Rectal smooth muscle tissue (tissue), 1 donor: Measurements from ENCODE around the gene LUC7L.
"Not testable (repeated sequence)": the region's sequence is repeated elsewhere in the genome, so short reads cannot be mapped to it uniquely, and the experiment has no call there.

Experiments
- H3K27ac ChIP-seq: one replicate; pipeline ENCODE4 v1.7.0; 2013; ENCODE audit warnings: low read depth, low read length, inconsistent platforms
- H3K27me3 ChIP-seq: one replicate; pipeline ENCODE4 v1.7.0; 2013; ENCODE audit warnings: low read length; ENCODE audit not compliant: control insufficient read depth, insufficient read depth
- H3K36me3 ChIP-seq: one replicate; pipeline ENCODE4 v1.7.0; 2013; ENCODE audit warnings: low read length; ENCODE audit not compliant: control insufficient read depth, insufficient read depth
- H3K4me1 ChIP-seq: one replicate; pipeline ENCODE4 v1.7.0; 2013; ENCODE audit warnings: low read length; ENCODE audit not compliant: control insufficient read depth, insufficient read depth
- H3K4me3 ChIP-seq: one replicate; pipeline ENCODE4 v1.7.0; 2013; ENCODE audit warnings: low read length
- H3K9ac ChIP-seq: one replicate; pipeline ENCODE4 v1.7.0; 2013; ENCODE audit warnings: low read length

Gene LUC7L

GRCh38 chr16:163696-164095 is 65.6 kb downstream of the LUC7L start:
- H3K36me3 ChIP-seq, H3K27ac ChIP-seq, H3K4me3 ChIP-seq, H3K4me1 ChIP-seq, H3K9ac ChIP-seq: not testable (repeated sequence)
- peaks cover 27% of the 10 kb centered on the region for H3K27me3 ChIP-seq

GRCh38 chr16:163139-163538 is 66.1 kb downstream of the LUC7L start:
- not testable (repeated sequence) for H3K27ac ChIP-seq, H3K9ac ChIP-seq, H3K4me3 ChIP-seq, H3K36me3 ChIP-seq, H3K4me1 ChIP-seq
- peaks cover 25% of the 10 kb centered on the region for H3K27me3 ChIP-seq

DNA sequence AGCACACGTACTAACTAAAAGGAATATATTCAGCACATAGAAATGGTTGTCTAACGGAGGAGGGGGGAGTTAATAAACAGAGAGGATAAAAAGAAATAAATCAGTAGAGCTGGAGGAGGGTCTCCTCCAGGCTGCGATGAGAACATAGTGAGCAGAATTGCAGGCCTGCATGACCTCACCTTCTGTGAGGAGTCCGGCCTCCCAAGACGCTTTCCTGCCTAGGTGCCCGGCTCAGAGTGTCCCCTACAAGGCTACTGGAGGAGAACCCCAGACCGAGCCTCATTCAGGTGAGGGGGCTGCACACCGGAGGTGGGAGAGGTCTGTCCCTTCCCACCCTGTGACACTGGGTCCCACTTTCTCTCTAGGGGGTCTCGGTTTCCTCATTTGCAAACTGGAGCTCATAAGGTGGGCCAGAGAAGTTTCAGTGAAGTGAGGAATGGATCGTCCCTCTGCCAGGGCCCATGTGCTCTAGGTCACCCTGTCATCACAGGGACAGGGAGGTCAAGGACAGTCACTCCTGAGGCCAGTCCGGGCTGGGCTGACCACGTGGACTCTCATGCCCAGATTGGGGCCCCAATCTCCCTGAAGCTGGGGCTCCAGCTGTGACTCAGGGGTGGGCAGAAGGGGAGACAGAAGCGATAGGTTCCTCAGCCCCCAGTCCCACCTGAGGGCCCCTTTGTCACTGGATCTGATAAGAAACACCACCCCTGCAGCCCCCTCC is 66.8 kb downstream of the LUC7L start:
- no peak overlapping the region for H3K4me3 ChIP-seq
- H3K9ac ChIP-seq: no peak overlapping the region
- no peak overlapping the region for H3K27ac ChIP-seq
- H3K36me3 ChIP-seq: no peaks in the 10 kb centered on the region
- H3K4me1 ChIP-seq: no peaks in the 10 kb centered on the region
- H3K27me3 ChIP-seq: peaks cover 22% of the 10 kb centered on the region

GRCh38 chr16:160691-161190 is 68.5 kb downstream of the LUC7L start:
- H3K9ac ChIP-seq: no peak overlapping the region
- no peak overlapping the region for H3K4me3 ChIP-seq
- H3K27me3 ChIP-seq: peaks cover 8% of the 10 kb centered on the region
- H3K27ac ChIP-seq: no peak overlapping the region
- no peaks in the 10 kb centered on the region for H3K36me3 ChIP-seq
- no peaks in the 10 kb centered on the region for H3K4me1 ChIP-seq

GRCh38 chr16:160242-160641 is 69.0 kb downstream of the LUC7L start:
- H3K4me1 ChIP-seq, H3K27me3 ChIP-seq, H3K27ac ChIP-seq, H3K36me3 ChIP-seq, H3K4me3 ChIP-seq, H3K9ac ChIP-seq: not testable (repeated sequence)

- H3K36me3 ChIP-seq: no peaks in the 10 kb centered on the region
- H3K4me3 ChIP-seq: no peak overlapping the region
- H3K4me1 ChIP-seq: peaks cover 5% of the 10 kb centered on the region
- H3K9ac ChIP-seq: no peak overlapping the region
- peaks cover 8% of the 10 kb centered on the region for H3K27me3 ChIP-seq
- H3K27ac ChIP-seq: no peak overlapping the region
These were observed 70.0 kb downstream of the LUC7L start for GRCh38 chr16:159136-159849.

DNA sequence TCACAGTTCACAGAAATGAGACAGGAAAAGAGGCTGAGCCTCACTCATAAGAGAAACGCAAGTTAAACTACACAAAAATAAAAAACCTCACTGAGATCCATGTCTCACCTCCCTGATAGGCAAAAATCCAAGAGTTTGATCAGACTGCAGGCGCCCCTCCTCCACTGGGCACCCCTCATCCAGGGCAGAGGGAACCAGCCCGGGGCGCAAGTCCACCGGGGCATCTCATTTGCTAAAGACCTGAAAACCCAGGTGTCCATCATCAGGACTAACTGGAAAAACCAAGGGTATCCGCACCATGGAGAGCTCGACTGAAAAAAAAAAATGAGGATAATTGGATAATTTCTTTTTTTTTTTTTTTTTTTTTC is 74.2 kb downstream of the LUC7L start:
- H3K27ac ChIP-seq: no peak overlapping the region
- peaks cover 9% of the 10 kb centered on the region for H3K27me3 ChIP-seq
- H3K4me1 ChIP-seq: peaks cover 5% of the 10 kb centered on the region
- no peak overlapping the region for H3K9ac ChIP-seq
- H3K4me3 ChIP-seq: no peak overlapping the region
- no peaks in the 10 kb centered on the region for H3K36me3 ChIP-seq

DNA sequence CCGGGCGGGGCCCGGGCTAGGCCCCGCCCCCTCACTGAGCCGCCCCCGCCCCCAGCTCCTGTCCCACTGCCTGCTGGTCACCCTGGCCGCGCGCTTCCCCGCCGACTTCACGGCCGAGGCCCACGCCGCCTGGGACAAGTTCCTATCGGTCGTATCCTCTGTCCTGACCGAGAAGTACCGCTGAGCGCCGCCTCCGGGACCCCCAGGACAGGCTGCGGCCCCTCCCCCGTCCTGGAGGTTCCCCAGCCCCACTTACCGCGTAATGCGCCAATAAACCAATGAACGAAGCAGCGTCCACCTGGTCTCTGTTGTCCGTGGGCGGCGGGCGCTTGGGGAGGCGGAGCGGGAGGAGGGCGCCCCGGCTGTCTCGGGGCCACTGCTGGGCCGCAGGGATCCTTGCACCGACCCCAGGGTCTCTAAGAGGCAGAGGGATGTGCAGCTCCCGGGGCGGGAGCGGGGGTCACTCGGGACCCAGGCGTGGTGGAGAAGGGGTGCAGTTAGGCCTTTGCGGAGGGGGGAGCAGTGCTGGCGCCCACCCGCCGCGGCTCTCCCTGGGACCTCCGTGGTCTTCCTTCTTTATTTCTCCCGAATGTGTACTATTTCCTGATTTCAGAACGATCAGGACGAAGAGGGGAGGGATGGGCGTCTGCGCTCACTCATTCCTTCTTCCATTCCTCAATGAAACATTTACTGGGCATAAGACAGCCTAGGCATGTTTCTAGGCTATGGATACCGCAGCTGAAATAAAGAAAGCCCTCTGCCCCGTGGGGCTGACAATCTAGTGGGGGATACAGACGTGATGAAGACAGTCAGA is 74.8 kb downstream of the LUC7L start:
- Histone ChIP-seq H3K27me3 (peaks cover 9% of the 10 kb centered on the region), H3K36me3 (no peaks in the 10 kb centered on the region), H3K9ac (no peak overlapping the region), H3K4me3 (peak overlapping the region; percentile 55), H3K4me1 (peaks cover 5% of the 10 kb centered on the region), H3K27ac (no peak overlapping the region)

GRCh38 chr16:153550-154216 is 75.6 kb downstream of the LUC7L start:
- H3K27me3 ChIP-seq, H3K36me3 ChIP-seq, H3K27ac ChIP-seq, H3K4me3 ChIP-seq, H3K4me1 ChIP-seq, H3K9ac ChIP-seq: not testable (repeated sequence)

DNA sequence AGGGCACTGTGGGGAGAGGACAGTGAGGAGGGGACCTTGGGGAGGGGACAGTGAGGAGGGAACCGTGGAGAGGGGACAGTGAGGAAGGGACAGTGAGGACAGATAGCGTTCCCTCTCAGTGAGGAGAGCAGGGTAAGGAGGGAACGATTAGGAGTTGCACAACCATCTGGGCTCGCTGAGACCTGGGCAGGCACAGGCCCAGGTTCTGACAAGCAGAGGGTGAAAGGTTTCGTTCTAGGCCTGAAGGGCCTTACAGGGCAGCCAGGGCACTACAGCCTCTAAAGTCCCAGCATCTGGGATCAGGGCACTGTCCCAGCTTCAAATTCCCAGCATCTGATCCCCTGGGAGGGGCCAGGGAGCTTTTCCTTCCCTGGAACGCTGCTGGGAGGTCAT is 76.1 kb downstream of the LUC7L start:
- not testable (repeated sequence) for H3K9ac ChIP-seq, H3K27me3 ChIP-seq, H3K4me1 ChIP-seq

DNA sequence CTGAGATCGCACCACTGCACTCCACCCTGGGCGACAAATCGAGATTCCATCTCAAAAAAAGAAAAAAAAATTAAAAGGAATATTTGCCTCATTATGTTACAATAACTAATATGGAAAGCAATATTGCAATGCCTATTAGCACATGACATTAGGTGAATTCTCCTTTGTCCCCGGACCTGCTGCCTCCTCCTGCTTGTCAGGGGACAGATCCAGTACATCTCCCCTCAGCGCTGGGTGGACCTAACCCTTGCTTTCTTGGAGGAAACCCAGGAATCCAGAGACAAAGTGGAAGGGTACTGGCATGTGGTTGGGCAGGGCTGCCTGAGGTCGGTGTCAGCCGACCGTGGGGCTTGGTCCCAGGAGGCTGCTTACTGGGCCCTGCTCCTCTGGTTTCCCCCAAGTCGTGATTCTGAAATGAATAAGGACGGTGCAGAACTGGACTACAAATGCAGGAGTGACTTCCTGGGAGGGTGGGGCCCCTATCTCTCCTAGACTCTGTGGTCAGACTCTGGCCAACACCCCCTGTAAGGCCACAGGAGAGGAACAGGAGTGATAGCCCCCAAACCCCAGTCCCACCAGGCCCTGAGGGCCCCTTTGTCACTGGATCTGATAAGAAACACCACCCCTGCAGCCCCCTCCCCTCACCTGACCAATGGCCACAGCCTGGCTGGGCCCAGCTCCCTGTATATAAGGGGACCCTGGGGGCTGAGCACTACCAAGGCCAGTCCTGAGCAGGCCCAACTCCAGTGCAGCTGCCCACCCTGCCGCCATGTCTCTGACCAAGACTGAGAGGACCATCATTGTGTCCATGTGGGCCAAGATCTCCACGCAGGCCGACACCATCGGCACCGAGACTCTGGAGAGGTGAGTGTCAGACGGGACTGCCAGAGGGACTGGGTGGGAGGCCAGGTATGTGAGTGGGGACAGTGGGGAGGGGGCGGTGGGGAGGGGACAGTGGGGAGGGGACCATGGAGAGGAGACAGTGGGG is 76.8 kb downstream of the LUC7L start, which contains the start of gene HBZ:
Gene HBZ (plus strand): TSS at position 504 of the 988 bp plus-strand sequence. CDS start 266 bp downstream, at position 770.
- Histone ChIP-seq H3K27ac (no peak within 1 kb of the TSS), H3K27me3 (peaks cover 9% of the 10 kb centered on the region), H3K4me3 (no peak within 1 kb of the TSS), H3K9ac (no peak within 1 kb of the TSS), H3K36me3 (no peaks in the 10 kb centered on the region), H3K4me1 (peaks cover 5% of the 10 kb centered on the region)

More for the DNA sequence above, 76.1 kb downstream of the LUC7L start:
- not testable (repeated sequence) for H3K27ac ChIP-seq, H3K4me3 ChIP-seq, H3K36me3 ChIP-seq
